ENCODE results near the gene SYNJ1.

DNA sequence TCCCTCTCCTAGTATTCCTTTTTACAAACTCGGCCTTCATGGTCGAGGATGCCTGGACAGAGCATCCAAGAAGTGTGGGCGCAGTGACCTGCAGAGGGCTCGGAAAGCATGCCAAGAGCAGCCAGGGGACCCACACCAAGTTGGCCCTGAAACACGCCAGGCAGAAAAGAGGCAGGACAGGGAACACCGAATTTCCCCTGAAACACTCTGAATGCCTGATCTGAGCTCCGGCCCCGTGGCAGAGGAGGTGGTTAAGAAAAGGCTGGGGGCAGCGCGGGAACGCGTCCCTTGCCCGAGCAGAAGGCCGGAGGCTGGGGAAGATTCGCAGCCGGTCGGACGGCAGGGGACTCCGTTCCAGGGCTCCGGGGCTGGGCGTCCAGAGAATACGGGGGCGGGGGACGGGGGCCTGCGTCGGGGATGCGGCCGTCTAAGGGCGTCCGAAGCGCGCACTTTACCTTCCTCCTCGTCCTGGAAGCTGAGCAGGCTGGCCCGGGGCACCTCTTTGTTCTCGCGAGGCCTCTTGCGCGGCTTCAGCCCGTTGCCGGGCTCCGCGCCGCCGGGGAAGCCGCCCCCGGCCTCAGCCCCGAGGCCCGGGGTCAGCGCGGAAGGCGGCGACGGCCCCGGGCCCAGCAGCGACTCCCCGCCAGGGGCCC, 43.2 kb upstream of the SYNJ1 start:
- TF ChIP-seq, protein P1, sequence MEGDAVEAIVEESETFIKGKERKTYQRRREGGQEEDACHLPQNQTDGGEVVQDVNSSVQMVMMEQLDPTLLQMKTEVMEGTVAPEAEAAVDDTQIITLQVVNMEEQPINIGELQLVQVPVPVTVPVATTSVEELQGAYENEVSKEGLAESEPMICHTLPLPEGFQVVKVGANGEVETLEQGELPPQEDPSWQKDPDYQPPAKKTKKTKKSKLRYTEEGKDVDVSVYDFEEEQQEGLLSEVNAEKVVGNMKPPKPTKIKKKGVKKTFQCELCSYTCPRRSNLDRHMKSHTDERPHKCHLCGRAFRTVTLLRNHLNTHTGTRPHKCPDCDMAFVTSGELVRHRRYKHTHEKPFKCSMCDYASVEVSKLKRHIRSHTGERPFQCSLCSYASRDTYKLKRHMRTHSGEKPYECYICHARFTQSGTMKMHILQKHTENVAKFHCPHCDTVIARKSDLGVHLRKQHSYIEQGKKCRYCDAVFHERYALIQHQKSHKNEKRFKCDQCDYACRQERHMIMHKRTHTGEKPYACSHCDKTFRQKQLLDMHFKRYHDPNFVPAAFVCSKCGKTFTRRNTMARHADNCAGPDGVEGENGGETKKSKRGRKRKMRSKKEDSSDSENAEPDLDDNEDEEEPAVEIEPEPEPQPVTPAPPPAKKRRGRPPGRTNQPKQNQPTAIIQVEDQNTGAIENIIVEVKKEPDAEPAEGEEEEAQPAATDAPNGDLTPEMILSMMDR (IDR thresholded peaks at IDR 0.05; ENCODE audit: insufficient read depth, low read depth, low read length), result no peak
- TF ChIP-seq EZH2 (IDR thresholded peaks at IDR 0.05; ENCODE audit: insufficient read depth, low read length), result no peak

Data from astrocyte (in vitro differentiated cells and primary cell).